Measurements from ENCODE around the gene HOOK2.

Gene HOOK2

DNA sequence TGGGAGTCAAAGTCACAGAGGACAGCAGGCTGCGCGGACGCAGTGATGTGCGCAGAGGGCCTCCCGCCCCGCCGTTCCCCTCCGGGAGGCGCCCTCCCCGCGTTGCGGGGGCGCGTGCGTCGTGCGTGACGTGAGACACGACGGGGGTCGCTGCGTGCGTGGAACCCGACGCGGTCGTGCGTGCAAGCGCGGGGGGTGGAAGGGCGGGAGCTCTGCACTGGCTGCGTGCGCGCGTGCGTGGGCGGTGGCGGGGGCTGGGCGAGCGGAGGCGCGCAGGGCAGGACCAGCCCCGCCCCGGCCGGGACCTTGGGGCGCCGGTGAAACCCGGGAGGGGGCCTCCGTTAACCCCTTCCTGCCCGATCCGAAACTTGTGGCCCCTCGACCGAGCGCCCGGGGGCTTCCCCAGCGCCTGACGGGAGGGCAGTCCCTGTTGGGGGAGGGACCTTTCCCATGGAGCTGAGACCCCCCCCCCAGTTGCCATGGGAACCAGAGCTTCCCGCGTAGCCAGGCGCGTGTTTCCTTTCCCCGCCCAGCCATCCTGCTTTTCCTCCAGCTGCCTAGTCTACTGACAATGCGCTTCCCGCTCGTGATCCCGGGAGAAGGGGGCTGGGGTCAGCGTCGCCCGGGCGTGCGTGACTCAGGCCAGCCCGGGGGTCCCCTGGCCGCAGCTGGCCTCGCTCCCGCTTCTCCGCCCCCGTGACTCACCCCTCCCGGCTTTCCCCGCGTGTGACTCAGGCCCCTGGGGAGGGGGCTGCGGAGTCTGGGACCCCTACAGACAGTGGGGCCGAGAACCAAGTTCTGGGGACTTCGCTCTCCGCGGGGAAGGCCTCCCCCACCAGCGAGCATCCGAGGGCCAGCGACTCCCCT is 7.3 kb upstream of the HOOK2 start:
- peak; percentile 97 for DNase-seq

DNA sequence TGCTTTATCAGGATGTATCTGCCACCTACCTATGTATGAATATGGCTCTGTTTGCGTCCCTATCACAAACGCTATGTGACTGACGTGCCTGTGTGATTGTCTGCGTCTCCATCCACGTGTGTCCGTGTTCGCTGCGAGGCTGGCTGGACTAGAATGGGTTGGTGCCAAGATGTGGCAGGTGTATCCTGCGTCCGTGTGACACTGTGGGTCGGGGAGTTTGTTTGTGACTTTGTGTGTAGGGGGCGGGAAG is 6.7 kb upstream of the HOOK2 start:
- no peak for DNase-seq

DNA sequence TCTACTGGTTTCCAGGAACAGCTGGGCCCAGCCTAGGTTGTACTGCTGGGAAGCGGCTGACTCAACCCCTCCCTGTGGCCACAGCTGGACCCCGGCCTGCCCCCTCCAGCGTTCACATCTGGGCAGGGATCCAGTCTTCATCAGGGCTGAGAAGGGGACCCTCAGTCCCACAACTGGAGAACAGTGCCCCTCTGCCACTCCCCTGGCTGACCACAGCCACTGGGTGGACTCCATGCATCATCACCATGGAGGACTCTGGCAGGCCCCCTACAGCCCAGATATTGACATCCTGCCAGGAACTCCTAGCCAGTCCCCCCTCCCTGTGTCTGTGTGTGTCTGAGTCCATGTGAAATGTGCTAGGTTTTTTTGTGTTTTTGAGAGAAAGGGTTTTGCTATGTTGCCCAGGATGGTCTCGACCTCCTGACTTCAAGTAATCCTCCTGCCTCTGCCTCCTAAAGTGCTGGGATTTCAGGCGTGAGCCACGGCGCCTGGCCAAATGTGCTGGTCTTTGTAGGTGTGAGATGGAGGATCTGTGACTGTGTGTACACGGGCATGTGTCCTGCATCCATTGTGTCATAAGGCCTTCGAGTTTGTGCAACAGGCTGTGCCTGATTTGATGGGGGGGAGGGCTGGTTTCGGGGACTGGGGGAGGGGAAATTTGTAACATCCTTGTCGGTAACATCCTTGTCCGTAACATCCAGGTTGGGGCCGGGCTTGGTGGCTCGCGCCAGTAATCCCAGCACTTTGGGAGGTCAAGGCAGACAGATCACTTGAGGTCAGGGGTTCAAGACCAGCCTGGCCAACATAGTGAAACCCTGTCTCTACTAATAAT is 4.0 kb upstream of the HOOK2 start:
- no peak for DNase-seq

DNA sequence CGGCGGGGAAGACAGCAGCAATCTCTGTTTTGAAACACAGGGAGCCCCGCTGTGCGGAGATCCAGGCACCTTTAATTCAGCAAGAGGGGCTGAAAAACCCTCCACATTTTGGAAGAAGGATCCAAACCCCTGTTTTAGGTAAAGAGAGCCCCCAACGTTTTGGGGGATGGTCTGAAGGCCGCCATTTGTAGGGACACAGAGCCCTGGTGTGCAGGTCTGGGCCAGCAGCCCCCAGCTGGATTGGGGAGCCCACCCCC is 3.5 kb upstream of the HOOK2 start:
- no peak for DNase-seq

DNA sequence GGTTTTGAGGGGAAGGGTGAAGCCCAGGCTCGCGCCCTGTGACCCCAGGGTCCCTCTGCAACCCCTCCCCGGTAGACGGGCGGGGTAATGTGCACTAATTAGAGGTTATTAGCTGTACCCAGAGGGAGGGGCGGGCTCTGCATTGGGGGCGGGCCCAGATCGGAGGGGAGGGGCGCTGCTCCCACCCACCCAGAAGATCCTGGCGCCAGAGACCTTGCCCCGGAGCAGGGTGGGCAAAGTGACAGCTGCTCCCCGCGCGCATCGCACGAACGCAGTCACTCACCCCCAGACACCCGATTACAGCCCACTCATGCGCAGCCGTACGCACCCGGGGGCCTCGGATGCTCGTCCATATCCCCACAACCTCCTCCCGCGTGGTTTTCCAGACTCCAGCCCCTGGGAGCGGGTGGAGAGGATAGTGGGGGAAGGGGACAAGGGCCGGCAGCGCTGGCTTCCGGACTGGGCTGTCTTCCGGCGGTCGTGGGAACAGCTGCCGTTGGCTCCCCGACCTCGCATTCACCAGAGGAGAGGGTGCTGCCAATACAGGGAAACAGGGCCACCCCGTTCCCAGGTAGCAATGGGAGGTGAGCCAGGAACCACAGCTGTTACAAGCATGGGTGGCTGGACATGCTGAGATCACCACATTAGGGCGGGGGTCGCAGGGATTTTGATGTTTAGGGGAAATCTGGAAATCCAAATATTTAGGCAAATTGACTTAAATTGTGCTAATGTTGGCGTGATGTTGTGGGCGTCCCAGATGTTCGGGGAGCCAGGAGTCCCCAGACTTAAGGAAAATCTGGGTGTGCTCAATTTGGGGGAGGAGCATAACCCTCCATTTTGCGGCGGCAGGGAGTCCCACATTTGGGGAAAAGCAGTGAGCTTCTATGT is 2.9 kb upstream of the HOOK2 start:
- DNase-seq: peak; percentile 68

DNA sequence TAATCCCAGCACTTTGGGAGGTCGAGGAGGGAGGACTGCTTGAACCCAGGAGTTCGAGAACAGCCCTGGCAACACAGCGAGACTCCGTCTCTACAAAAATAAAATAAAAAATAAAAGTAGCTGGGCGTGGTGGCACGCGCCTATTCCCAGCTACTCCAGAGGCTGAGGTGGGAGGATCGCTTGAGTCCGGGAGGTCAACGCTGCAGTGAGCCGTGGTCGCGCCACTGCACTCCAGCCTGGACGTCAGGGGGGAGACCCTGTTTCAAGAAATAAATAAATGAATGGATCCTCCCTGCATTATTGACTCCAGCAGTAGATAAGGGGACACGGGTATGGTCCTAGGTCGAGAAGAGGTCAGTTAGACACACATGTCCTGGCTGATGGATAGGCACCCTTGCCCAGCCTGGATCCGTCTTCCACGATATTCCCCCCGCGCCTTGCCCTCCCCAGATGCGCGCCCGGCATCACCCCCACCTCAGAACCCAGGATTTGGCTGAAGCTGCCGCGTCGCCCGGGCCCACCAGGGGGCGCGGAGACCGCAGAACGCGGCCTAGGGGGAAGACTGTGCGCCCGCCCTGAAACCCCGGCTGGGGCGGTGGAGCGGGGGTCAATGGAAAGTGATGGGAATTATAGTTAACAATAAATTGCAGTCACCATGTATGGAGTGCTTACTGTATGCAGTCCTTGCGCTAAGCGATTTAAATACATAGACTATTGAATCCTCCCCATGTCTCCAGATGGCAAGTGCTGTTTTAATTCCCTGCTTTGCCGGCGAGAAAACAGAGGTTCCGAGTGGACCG is 2.1 kb upstream of the HOOK2 start:
- peak; percentile 78 for DNase-seq

DNA sequence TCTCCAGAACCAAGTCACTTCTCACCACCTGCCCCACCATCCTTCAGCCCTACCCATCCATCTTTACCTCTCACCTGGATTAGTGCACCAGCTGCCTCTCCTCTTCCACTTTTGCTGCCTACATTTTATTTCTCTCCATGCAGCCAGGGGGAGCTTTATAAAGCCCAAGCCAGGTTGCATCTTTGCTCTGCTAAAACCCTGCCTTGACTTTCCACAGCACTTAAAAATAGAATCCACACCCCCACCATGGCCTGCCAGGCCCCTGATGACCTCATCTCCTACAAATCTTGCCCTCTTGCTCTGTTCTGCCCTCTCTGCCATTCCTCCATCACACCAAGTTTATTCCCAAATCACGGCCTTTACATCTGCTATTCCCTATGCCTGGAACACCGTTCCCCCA is 1.8 kb downstream of the HOOK2 start:
- no peak for DNase-seq

DNA sequence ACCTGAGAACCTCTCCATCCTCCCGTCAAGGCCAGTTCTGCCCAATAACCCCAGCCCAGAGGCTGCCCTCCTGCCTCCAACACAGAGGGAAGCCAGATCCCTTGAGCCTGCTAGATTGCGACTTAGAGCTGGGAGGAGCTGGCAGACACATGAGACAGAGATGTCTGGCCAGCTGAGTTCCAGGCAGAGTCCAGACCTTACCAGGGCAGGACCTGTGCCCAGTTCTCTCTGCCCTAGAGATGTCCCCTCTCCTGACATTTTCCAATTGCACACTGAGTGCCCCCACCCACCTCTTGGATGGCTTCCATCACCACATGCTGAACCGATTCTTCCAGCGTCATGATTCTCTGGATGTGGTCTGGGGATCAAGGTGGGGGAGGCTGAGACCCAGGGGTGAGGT is 3.0 kb downstream of the HOOK2 start:
- DNase-seq: no peak

DNA sequence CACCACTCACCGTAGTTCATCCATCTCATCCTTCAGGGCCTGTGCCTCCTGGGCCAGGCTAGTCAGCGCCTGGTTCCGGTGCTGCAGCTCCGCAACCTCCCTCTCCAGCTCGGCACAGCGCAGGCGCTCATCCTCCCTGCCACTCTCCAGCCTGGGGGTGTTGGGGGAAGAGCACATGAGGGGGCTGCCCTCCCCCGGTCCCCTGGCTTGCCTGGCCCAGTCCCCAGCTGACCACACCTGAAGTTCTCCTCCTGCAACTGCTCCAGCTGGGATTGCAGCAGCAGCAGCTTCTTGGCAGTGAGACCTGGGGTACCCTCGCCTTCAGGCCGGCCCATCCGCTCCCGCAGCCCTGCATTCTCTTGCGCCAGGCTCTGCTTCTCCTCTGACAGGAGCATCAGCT is 4.4 kb downstream of the HOOK2 start:
- no peak for DNase-seq

DNA sequence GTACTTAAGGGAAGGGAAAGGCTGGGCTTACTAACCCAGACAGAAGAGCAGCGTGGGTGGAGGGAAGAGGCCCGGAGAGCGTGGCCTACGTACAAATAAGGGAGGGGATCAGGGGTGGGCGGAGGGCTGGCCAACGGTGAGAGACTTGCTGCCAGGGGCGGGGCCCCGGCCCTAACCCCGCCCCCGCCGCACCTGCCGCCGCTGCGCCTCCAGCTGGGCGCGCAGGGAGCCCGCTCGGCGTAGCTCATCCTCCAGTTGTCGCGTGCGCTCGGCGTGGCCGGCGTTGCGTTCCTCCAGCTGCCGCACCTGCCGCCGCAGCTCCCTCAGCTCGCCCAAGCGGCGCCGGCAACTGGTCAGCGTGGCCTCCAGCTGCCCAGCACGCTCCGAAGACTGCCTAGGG is 5.7 kb downstream of the HOOK2 start:
- peak; percentile 76 for DNase-seq

DNA sequence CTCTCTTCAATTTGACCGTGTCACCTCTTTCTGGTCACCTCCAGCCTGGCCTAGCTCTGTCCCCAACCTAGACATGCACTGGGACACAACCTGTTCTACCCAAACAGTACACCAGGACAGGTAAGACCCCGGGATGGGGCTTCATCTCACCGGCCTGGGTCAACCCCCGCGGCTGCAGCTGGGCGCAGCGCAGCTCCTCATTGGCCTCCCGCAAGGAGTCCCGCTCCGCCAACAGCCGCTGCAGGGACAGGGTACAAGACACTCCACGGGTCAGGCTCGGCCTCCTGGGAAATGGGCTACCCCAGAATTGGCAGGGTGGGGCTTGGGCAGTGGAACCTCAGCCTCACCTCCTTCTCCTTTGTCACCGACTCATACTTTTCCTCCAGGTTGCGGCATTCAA is 7.7 kb downstream of the HOOK2 start:
- no peak for DNase-seq

DNA sequence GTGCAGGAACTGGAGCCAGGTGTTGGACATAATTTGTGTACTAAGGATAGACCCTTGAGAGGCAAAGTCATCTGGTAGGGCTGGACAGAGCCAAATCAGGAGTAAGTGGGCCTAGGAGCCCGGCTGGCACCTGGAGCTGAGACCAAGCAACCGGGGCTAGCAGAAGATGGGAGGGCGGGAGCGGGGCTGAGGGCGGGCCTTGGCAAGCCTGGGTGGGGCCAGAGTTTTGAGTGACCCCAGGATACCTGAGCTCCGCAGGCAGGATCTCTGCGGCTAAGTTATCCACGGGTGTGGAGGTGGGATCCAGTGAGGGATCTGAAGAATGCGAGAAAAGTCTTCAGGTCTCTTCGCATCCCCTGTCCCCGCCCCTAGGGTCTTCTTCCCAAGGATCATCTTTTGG is 8.2 kb downstream of the HOOK2 start:
- DNase-seq: no peak

DNA sequence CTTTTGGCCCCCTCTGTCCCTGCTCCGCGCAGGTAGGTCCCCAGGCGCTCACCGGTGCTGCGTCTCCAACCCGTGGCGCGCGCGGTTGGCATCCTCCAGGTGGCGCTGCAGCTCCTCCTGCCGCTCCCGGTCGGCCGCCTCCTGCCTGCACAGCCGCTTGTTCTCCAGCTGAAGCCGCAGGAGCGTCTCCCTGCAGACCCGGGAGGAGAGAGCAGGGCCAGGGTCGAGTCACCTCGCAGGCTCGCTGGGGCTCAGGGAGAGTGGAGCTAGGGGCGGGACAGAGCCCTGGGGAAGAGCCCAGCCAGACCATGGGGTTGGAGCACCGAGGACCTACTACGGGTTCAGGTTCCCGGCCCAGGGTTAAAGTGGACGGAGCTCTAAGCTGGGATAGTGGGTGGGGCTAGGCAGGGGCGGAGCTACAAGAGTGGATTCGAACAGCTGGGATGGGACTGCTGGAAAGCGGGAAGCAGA is 9.3 kb downstream of the HOOK2 start:
- peak; percentile 80 for DNase-seq

DNA sequence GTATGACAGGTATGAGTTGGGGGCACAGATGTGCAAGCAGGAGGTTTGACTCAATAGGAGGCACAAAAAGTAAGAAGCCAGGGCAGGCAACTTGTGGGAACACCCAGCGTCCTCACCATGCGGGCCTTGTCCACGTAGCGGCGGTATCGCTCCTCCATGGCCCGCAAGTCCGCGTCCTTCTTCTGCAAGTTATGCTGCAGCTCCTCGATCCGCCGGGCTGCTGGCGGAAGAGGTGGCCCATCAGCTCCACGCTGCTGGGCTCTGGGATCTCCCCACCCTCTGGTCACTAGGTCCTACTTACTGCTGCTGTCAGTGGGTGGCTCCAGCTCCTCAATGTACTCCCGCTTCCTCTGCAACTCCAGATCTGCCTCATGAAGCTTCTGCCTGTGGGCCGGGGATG is 10.7 kb downstream of the HOOK2 start:
- DNase-seq: no peak

DNA sequence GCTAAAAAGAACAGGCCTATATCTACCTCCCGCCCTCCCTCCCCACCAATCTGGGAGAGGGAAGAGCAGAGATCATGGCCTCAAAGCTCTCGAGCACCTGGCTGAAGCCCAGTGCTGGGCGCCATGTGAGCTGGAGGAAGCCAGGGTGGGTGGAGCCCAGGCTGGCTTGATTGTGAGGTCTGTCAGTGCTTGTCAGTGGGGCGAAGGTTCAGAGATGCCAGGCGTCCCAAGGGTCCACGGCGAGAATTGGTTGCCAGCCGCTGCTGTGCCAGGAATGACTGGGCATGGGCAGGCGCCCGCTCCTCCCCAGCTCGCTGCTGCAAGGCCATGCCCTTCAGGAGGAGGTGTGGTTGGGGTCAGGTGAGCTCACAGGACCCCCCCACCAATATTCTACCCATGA is 12.3 kb downstream of the HOOK2 start:
- no peak for DNase-seq

DNA sequence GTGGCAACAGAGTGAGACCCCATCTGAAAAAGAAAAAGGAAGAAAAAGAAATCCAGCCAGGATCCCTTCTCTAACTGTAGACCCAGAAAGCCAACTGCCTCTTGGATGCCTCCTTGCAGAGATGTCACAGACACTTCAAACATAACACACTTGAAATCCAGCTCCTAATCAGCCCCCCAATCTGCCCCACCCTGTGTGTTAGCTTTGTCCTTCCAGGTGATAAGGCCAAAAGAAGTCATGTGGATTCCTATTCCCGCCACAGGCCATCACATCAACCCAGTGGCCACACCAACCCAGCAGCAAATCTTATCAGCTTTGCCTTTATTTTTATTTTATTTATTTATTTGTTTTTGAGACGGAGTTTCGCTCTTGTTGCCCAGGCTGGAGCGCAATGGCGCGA is 15.7 kb downstream of the HOOK2 start:
- no peak for DNase-seq

DNA sequence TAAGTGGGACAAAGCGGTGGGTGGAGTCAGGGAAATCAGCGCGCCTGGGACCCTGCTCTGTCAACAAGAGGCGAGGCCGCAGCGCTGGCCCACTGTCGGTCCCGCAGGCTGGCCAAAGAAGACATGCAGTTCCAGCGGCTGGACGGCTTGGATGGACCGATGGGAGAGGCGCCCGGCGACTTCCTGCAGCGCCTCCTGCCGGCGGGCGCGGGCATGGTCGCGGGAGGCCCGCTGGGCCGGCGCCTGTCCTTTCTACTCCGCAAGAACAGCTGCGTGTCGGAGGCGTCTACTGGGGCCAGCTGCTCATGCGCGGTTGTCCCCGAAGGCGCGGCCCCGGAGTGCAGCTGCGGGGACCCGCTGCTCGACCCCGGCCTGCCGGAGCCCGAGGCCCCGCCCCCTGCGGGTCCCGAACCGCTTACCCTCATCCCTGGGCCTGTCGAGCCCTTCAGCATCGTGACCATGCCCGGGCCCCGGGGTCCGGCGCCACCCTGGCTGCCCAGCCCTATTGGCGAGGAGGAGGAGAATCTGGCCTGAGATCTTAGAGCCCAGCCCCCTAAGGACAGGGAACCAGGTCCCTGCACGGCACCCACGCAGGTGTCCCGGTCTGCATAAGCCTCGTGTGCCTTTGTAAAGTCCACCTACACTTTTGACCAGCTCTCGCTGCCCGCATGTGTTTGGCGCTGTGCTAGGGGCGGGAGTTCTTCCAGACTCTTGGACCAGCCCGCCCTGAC is 17.6 kb downstream of the HOOK2 start:
- peak; percentile 65 for DNase-seq

DNA sequence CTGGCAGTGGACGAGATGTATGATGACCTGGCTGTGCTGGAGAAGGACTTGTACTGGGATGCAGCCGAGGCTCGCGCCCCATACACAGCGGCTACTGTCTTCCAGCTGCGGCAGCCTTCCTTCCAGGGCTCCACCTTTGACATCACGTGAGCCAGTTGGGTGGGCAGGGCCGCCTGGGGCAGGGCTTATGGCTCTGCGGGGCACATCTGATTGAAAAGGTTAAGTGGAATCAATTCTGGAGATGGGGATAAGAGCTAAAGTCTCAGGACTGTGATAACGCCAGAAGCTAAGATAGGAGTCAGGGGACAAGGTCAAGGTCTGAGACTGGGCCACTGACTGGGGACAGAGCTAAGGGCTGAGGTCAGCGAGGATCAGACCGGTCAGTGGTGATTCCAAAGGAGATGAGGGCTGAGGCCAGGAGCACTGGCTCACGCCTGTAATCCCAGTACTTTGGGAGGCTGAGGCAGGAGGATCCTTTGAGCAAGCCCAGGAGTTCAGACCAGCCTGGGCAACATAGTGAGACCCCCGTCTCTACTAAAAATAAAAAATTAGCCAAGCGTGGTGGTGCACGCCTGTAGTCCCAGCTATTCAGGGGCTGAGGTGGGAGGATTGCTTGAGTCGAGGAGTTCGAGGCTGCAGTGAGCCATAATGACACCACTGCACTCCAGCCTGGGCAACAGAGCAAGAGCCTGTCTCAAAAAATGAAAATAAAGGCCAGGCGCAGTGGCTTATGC is 19.0 kb downstream of the HOOK2 start:
- no peak for DNase-seq

DNA sequence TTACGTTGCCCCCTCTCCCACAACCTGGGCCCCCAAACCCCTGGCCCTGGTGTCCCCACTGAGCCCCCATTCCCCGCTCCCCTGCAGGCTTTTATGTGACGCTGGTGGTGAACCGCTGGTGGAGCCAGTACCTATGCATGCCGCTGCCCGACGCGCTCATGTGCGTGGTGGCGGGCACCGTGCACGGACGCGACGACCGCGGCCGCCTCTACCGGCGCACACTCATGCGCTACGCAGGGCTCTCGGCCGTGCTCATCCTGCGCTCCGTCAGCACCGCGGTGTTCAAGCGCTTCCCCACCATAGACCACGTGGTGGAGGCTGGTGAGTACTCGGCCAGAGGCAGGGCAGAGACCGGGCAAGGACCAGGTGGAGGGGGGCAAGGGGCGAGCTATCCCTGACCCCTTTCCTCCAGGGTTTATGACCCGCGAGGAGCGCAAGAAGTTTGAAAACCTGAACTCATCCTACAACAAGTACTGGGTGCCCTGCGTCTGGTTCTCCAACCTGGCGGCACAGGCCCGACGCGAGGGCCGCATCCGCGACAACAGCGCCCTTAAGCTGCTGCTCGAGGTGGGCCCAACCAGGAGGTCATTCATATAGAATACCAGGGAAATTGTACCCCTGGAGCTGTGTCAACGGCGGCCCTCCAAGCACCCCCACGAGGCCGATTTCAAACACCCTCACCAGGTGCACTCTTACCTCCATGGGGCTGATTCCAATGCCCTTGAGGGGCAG is 20.7 kb downstream of the HOOK2 start:
- DNase-seq: no peak

DNA sequence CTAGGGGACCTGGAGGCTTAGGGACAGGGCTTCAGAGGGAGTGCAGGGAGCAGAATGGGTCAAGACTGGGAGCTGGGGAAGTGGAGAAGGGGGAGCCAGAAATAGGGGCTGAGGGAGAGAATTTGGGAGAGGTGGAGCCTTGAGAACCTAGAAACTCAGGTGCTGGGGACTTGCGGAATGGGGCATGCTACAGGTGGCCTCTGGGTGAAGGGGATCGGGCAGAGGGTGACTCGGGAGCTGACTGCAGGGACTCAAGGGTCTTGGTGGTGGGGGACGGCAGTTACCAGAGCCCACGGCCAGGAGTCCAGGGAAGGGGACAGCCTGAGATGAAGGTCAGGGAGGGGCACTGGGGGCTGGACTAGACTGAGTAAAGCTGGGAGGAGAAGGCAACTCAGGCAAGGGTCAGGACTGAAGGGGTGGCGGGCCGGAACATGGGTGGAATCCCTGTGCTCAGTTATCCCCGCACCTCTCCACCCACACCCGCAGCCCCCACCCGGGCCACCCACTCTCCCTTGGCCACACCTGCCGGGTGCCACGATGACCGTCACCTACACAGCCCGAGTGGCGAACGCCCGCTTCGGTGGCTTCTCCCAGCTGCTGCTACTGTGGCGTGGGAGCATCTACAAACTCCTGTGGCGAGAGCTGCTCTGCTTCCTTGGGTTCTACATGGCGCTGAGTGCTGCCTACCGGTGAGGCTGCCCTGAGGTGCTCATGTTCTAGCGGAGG is 23.1 kb downstream of the HOOK2 start:
- no peak for DNase-seq

All from CD4-positive, alpha-beta T cell treated with Interferon gamma for 1 hour (primary cell).